ENCODE data around the gene CCDC92.

CCDC92 gene

GRCh38 chr12:123934829-123935228, 37.8 kb downstream of the CCDC92 start:
- no peak for TF ChIP-seq CTCF (conservative IDR thresholded peaks at IDR 0.05; ENCODE audit: low read length)
- peak; percentile 76 for DNase-seq (ENCODE audit: low read depth)
- no peak overlapping the region for H3K4me3 ChIP-seq (ENCODE audit: low read length)

- TF ChIP-seq CTCF (conservative IDR thresholded peaks at IDR 0.05; ENCODE audit: low read length) = no peak
- no peak for DNase-seq (ENCODE audit: low read depth)
- no peak overlapping the region for H3K4me3 ChIP-seq (ENCODE audit: low read length)
Measured at GRCh38 chr12:123934016-123934620, 38.5 kb downstream of the CCDC92 start.

DNA sequence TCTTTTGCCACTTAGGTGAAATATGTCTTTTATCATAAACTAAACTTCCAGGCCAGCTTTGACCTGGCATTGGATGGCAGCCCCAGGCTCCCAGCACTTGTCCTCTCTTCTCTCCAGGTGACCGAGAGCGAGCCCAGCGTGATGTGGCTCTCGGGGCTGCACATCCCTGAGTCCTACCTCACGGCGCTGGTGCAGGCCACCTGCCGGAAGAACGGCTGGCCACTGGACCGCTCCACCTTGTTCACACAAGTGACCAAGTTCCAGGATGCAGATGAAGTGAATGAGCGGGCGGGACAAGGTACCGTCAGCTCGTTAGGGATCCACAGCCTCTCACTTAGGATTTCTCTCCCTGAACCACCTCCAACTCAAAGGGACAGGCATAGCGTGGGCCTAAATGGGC, 39.4 kb downstream of the CCDC92 start:
- no peak for TF ChIP-seq CTCF (conservative IDR thresholded peaks at IDR 0.05; ENCODE audit: low read length)
- H3K4me3 ChIP-seq (ENCODE audit: low read length) = no peak overlapping the region
- no peak for DNase-seq (ENCODE audit: low read depth)

GRCh38 chr12:123931686-123932321, 40.8 kb downstream of the CCDC92 start:
- TF ChIP-seq CTCF (conservative IDR thresholded peaks at IDR 0.05; ENCODE audit: low read length) = no peak
- DNase-seq (ENCODE audit: low read depth) = no peak

DNA sequence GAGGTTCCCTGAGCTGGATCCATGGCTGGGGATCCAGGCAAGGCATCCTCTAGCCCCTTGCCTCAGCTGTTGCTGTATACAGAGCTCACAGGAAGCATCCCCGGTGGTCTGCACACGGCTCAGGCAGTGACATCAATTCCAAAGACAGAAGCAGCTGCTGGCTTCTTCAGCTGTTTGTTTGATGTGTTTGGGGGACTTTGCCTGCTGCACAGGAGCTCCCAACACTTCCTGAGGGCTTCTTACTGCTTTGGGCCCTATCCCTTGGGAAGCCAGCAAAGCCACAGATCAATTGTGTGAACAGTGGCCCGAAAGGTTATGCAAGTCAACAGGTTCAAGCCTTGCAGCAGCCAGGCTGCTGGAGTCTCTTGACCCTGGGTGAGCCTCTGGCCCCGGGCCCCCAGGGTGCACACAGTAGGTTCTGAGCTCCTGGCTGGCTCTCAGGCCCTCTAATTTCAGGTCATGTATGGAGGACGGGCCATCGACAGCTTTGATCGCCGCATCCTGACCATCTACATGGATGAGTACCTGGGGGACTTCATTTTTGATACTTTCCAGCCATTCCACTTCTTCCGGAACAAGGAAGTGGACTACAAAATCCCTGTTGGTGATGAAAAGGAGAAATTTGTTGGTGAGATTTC, 42.6 kb downstream of the CCDC92 start:
- no peak overlapping the region for H3K4me3 ChIP-seq (ENCODE audit: low read length)
- no peak for DNase-seq (ENCODE audit: low read depth)
- TF ChIP-seq CTCF (conservative IDR thresholded peaks at IDR 0.05; ENCODE audit: low read length) = no peak

More at GRCh38 chr12:123931686-123932321, 40.8 kb downstream of the CCDC92 start:
- H3K4me3 ChIP-seq (ENCODE audit: low read length) = no peak overlapping the region

GRCh38 chr12:123928897-123929296, 43.7 kb downstream of the CCDC92 start:
- no peak for DNase-seq (ENCODE audit: low read depth)
- TF ChIP-seq CTCF (conservative IDR thresholded peaks at IDR 0.05; ENCODE audit: low read length) = no peak
- no peak overlapping the region for H3K4me3 ChIP-seq (ENCODE audit: low read length)
